ENCODE results near the gene CPSF7.
"Not testable (repeated sequence)": the region's sequence is repeated elsewhere in the genome, so short reads cannot be mapped to it uniquely, and the experiment has no call there.

Gene CPSF7

DNA sequence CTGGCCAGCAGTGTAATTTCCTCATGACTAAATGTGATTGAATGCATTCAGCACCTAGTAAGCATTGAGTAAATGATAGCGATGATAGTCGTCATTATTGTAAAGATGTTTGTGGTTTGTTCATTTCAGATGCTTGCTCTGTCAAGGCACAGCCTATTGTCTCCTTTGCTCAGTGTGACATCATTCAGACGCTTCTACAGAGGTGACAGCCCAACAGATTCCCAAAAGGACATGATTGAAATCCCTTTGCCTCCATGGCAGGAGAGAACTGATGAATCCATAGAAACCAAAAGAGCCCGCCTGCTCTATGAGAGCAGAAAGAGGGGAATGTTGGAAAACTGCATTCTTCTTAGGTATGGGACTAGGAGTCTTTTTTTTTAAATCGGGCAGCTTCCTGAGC is 7.7 kb upstream of the CPSF7 start:
- no peak for DNase-seq (ENCODE audit: low spot score)

DNA sequence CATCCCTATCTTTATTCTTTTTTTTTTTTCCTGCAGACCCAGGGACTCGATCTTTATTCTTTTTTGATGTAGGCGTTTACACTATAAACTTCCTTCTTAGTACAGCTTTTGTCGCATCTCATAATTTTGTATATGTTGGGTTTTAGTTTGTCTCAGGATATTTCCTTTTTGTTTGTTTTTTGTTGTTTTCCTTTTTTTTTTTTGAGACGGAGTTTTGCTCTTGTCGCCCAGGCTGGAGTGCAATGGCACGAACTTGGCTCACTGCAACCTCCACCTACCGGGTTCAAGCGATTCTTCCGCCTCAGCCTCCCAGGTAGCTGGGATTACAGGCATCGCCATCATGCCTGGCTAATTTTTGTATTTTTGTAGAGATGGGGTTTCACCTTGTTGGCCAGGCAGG is 1.1 kb upstream of the CPSF7 start:
- DNase-seq (ENCODE audit: low spot score), result not testable (repeated sequence)

DNA sequence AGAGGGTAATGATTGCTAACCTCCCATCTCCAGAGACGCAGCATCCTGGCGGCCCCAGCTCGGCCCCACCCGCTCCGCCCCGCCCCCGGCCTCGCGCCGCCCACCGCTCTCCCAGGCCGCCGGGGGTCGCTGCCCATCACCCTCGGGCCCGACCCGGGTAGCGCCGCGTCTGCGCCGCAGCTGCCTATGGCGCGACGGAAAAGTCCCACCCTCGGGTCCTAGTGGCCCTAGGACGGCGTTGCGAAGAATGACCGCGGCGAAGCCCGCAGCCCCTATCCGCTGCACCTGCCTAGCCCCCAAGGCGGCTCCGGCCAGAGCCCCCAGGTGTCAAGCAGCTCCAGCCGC is 457 bp downstream of the CPSF7 start:
- no peak for DNase-seq (ENCODE audit: low spot score)

DNA sequence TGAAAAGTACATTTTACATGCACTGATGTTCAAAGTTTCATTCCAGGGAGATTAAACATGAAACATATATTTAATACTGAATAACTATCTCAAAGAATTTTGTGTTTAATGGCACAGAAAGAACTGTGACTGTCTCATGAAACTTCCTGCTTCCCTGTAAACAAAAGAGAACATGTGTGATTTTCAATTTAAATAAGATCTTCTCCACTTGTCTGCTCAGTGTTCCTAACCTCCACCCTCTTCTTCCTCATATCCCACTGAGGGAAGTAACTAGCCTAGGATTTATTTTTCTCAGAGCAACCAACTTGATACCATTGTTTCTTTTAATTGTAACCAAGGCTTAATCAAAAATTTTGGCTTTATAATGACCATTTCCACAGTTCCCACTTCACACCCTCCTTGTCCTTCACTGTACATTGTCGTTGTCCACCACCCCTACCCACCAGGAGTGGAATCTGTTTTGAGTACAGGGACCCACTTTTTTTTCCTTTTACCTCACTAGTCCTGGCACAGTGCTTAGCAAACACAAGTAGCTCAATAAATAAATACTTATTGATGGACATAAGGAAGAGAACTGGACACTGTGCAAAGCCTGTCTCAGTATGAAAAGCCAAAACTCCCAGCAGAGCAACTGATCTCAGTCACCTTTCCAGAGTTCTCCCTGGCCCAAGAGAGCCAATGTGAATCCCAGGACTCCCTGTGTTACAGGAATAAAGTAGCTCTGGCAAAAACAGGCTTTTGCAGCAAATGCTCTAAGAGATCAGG is 4.2 kb downstream of the CPSF7 start:
- no peak for DNase-seq (ENCODE audit: low spot score)

DNA sequence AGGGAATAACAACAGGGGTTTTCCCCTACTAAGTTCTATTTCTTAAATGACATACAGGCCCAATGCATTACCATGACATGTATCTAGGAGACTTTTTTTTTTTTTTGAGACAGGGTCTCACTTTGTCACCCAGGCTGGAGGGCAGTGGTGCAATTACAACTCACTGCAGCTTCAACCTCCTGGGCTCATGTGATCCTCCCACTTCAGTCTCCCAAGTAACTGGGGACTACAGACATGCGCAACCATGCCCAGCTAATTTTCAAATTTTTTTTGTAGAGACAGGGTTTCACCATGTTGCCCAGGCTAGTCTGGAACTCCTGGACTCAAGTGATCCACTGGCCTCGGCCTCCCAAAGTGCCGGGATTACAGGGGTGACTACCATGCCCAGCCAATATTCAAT is 7.5 kb downstream of the CPSF7 start:
- DNase-seq (ENCODE audit: low spot score), result no peak

DNA sequence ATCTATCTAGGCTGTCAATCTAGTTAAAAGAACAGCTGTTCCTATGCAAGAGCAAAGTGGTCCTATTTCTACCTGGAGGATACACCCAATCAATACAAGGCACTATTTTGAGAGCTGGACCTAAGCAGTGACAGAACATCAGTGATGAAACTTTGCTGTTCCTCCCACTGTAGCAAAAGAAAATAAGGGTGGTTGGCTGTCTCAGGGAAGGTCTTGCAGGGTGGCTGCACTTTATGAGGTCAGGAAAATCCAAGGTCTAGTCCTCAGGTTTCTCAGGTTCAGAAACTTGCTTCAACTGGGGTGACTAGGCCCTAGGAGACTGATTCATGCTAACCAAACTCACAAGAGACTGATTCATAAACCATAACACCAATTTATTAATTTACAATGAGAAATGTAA is 11.6 kb downstream of the CPSF7 start:
- DNase-seq (ENCODE audit: low spot score), result no peak

DNA sequence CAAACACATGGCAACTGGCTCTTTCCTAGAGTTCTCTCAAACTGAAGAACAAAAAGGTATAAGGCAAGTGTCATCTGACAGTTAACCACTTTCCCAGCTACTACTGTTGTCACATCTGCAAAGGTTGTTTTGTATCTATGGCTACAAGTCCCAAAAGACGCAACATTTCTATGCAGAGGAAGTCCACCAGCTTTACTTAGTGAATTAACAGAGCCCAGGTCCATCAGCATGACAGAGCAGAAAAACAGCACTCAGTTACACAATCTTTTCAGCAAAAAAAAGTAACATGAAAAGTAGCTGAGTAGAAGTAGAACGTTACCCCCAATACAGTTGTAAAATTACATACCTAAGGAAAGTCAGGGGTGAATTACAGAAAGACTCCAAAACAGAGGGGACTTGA is 12.1 kb downstream of the CPSF7 start:
- no peak for DNase-seq (ENCODE audit: low spot score)

DNA sequence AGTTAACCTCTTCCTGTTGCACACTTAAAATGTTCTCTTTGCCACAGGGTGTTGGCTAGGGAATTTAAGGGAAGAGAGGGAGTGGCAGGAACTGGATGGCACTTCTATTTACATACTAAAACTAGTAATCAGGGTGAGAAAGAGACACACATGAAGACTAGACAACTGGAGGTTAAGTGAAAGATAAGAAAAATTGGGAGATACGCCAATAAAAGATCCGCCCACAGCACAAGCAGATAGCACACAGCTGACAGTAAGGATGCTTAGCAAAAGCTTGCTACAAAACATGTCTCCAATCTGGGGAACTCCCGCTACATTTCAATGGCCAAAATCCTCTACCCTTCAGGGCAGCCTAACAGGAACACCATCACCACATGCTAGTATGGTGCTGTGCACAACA is 12.8 kb downstream of the CPSF7 start:
- no peak for DNase-seq (ENCODE audit: low spot score)

DNA sequence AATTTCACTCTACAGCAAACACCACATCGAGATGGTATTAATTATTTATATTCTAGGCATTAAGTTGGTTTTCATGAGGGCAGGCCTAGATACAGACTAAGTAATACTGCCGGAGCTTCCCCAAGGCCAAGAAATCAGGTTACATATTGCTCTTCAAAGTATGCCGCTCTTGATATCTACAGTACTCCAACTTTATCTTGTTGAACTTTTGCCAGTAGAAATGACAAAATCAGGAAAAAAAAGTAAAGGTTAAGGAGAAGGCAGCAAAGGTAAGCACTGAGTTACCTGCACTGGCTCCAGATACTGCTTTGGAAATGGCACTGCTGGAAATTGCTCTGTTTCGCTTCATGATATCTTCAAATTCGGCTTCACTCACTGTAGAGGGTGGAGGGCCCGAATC is 14.4 kb downstream of the CPSF7 start:
- DNase-seq (ENCODE audit: low spot score), result no peak

DNA sequence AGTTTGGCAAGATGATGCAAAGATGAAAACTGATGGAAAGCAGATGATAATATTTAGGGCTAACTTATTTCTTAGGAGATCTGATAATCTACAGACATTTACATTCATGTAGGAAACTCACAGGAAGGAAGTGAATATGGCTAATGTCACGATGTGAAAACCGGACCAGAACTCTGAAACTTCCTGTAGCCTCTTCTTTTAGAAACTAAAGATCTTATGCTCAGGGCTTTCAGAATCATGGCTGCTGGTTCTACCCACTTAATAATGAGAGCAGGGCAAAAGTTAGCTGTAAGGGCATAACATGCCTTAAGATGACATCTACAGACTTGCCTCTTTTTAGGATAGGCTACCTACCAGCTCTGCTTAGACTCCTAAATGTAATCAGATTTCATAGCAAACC is 15.2 kb downstream of the CPSF7 start:
- DNase-seq (ENCODE audit: low spot score), result no peak

DNA sequence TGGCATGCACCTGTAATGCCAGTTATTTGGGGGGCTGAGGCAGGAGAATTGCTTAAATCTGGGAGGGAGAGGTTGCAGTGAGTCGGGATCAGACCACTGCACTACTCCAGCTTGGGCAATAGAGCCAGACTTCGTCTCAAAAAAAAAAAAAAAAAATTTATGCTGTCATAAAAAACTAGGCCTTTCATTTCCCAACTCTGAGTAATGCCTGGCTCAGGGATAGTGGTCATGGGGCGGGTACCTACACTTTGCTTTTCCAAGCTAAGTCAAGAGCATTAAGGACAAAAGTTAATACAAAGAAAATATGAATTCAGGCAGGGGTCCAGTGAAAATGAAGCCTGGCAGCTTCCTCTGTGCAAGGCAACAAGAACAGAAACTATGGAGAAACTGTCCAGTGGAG is 16.3 kb downstream of the CPSF7 start:
- DNase-seq (ENCODE audit: low spot score), result no peak

DNA sequence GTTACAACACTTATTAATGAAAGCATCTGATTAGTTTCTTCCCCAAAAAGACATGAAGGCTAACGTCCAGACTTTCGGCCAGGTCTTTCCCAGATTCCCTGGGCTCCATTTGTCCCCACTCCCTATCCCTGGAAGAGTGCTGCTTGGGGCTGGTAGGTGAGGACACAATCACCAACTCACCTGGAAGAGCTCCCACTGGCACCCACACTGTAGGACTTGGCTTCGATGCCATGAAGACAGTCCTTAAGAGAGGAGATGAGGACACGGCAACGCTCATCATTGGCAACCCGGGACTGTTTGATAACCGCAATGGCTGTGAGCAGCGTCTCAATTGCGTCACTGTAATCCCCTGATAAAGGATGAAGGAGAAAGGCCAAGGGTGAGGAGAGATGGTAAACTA is 18.2 kb downstream of the CPSF7 start:
- DNase-seq (ENCODE audit: low spot score), result no peak

DNA sequence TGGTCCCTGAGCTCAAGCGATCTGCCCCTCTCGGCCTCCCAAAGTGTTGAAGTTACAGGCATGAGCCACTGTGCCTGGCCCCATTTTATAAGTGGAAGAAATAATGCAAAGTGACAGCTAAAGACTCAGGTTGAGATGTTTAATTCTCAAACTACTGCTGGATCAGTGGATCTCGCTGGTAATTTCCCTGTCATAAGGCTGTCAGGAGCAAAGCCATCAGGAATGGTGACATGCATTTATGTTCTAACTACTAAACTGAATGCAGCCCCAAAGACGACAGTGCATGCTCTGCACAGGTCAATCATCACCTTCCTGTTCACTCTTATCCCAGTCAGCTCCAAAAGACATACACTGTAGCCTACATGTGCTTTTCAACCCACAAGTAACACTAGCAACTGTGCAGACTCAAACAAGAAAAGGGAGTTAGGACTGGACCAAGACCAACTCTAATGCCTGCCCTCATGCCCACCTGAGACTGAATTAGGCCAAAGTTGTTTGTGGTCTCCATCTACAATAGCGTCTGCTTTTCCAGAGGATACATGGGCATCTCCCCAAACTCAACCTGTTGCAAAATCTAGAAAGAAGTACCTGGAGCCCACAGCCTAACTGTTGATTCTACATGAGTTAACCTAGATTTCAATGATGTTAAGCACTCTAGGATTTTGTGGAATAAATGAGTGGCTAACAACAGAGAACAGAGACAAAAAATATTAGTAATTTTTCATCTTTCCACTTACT is 22.6 kb downstream of the CPSF7 start:
- DNase-seq (ENCODE audit: low spot score), result no peak

DNA sequence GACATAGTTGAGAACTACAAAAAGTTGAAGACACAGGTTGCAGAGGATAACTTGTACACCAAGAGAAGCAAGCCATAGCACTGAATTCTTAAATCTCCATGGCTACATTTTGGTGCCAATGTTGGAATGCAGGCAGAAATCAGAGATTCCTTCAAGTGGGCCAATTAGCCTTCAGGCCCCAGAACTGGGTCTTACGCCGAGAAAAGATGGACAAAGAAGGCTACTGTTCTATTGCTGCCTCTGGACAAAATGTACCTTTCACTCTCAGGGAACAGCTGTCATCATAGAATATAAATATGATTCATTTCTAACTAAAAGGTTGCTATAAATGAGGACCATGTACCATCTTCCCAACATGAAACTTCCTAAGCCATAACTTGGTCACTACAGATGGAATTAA is 23.7 kb downstream of the CPSF7 start:
- no peak for DNase-seq (ENCODE audit: low spot score)

DNA sequence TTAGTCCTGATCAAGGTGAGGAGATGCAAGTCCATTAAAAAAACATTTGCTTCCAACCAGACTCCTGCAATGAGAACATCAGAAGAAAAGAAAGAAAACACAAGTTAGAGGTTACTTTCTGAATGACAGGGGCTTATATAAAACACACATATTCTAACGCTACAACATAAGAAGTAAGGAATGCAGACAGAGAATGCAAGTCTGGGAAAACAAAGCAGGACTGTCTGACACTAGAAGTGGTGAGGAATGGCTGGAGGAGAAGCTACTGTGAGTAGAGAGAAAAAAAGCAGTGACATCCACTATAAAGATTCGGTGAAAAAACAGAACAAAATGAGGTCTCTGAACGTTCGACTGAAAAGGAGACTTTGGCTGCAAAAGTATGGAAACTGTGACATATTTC is 25.1 kb downstream of the CPSF7 start:
- no peak for DNase-seq (ENCODE audit: low spot score)

DNA sequence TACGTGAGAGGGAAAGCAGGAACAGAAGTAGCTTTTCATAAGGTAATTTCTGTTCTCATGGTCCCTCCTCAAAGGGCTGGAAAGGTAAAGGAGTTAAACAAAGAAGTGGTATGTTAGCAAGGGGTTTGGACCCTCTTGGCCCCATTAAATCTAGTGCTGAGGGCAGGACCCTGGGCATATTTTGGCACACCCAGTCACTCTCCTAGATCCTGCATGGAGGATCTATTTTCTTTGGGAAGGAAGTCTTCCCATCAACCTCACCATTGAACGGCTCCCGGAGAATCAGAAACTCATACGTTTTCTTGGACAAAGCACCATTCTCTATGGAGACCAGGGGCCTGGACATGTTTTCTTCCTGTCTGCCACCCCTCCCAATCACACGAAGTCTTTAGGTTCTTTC is 25.7 kb downstream of the CPSF7 start:
- no peak for DNase-seq (ENCODE audit: low spot score)

DNA sequence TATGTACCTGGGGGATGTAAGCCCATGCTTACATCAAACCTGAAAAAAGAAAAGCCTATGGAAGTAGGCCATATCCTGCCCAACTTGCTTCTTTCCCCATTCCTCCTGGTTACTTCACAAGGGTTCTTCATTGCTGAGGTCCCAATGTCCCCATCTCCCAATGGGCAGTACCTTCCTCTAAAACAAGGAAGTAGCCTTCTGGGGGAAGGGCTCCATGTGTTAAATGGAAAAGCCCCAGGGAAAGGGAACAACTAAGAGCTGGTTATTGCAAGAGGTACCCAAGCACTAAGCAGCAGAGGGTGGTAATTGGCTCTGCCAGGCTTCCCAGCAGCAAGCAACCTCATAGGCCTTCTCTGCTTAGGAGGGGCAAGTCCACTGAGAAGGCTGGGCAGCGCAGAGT is 26.1 kb downstream of the CPSF7 start:
- no peak for DNase-seq (ENCODE audit: low spot score)

DNA sequence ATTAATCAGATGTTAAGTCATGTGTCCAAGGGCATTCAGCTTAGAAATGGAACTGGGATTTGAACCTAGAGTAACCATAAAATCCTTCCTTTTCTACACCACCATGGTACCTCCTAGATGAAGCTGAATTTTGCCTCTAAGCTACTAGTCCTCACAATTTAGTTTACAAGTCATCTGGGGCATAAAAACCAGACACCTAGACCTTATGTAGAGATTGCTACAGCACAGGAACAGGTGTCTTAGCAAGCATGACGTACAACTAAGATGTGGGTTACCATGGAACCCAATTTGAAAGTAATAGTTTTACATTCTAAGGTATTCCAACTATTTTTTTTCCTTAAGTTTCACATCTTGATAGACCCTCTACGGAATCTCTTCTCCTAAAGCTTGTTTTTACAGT is 28.2 kb downstream of the CPSF7 start:
- DNase-seq (ENCODE audit: low spot score), result no peak

DNA sequence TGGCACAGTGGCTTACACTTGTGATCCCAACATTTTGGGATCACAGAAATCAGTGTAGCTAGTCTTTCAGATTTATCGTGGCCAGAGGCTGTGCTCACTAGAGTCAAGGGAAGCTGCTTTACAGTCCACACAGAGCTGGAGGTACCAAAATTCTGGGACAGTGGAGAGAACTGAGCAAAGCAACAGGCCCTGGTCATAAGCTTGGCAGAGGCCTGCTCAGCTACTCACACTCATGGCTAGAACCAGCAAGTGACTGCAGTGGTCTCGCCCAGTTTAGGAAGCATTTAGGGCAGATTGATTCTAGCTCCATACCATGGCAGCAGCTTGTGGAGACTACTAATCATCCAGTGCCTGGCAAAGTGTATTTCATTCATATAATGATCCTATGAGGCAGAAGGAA is 28.6 kb downstream of the CPSF7 start:
- no peak for DNase-seq (ENCODE audit: low spot score)

DNA sequence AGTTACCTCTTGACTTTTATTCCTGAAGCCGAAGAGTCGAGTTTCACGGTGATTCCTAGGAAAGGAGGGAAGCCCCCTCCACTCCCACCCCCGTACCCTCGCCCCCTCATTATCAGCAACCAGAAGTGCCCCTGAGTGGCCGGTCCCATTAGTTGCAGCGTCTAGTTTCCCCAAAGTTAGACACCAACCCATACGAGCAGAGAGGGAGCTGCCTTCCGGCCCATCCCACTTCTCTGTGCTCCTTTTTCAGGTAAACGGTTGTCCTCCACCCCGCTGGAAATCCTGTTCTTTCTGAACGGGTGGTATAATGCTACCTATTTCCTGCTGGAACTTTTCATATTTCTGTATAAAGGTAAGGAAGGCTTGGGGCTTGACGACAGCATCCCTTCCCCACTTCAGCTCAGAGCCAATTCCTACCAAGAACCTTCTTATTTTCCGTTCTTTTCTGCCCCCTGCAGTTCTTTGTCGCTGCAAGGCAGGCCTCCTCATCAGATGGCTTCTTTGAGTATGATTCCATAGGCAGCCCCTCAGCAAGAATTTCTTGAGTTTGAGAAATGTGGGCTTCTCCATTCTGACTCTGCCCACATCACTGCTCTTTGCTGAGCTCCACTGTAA is 36.7 kb downstream of the CPSF7 start:
- no peak for DNase-seq (ENCODE audit: low spot score)

DNA sequence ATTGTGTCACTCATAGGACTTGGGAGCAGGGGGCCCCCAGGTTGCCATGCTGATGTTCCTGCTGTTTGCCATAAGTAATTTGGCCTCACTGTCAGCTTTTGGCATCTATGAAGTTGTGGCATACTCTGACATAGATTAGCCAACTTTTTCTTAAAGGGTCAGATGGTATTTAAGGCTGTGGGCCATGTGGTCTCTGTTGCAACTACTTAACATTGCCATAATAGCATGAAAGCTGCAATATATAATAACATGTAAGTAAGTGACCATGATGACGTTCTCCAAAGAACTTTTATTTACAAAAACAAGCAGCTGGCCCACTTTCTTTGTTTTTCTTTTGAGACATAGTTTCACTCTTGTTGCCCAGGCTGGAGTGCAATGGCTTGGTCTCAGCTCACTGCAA is 39.6 kb downstream of the CPSF7 start:
- no peak for DNase-seq (ENCODE audit: low spot score)

DNA sequence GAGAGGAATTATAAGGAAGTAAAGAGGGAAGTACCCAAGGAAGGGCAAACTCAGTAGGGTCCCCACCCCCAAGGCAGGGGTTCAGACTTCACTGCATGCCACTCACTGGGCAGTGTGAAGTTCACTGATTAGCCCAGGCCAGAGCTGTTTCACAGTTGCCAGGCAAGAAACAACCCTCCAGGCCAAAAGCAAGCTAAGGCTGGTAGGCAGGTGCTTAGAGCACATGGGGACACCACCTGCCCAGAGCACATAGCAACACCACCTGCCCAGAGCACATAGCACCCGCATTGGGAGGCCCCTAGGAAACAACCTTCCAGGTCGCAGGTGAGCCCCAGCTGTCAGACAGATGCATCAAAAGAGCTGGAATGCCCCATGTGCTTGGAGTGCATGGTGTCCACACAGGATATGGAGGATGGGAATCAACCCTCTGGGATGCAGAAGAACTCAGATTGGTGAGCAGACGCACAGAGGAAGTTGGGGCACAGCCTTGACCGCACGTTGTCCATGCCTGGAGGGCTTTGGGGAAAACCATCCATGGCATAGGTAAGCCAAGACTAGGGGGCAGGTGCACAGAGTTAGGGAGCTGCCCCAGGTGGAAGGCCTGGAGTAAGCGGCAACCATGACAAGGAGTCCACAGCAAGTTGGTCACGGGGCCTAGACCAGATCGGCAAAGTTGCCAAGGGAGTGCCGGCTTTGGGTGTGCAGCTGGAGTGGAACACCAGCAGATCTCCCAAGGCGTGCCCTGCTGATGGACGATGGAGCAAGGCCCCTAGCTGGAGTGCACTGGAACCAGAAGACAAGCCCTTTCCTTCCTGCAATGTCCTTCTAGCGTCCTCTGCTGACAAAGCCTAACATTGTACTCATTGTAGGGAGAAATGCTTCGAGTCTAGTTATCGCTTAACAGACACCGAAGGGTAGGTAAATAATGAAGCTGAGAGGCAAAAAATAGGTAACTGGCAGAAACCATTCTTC is 45.2 kb downstream of the CPSF7 start:
- no peak for DNase-seq (ENCODE audit: low spot score)

Data from pons (tissue), 1 donor.